BJ (cell line): ENCODE measurements around the gene CHTF18. TPM values are rescaled to one million over a fixed set of nuclear protein-coding genes. Genes with fewer than 3 reads are reported as not detected.

Experiments used
- CTCF ChIA-PET: fragments of 350-600 bp; formaldehyde crosslinking; extraction: SDS; loops from one replicate; lab custom pipeline; 2021; ENCODE audit warnings: antibody characterized with exemption, inconsistent platforms; lab: Yijun Ruan, JAX
- POLR2A ChIA-PET: fragments of 300-600 bp; sonication (Branson Sonifier 250); formaldehyde crosslinking; extraction: SDS; loops from one replicate; lab custom pipeline; 2021; ENCODE audit warnings: antibody characterized with exemption; lab: Charles Lee
- DNase-seq: peaks from one replicate; pipeline ENCODE4 v3.0.0-alpha.2; 2011; ENCODE audit warnings: low read depth
- H3K27me3 ChIP-seq: 2 replicates; pipeline ENCODE4 v1.6.0; 2011; ENCODE audit warnings: low read length; ENCODE audit not compliant: control insufficient read depth, insufficient read depth
- H3K36me3 ChIP-seq: 2 replicates; pipeline ENCODE4 v1.5.1; 2011; ENCODE audit warnings: low read length; ENCODE audit not compliant: control insufficient read depth, insufficient read depth
- H3K4me3 ChIP-seq: 2 replicates; pipeline ENCODE4 v1.5.1; 2011; ENCODE audit warnings: low read depth, mild to moderate bottlenecking, control low read depth, low read length
- polyA plus RNA-seq: library from polyadenylated mRNA; depleted of rRNA; stranded (reverse); fragments of >200 nt; gene quantifications from 2 replicates; pipeline ENCODE4 v1.2.3, GENCODE V29; 2011
- TF ChIP-seq, protein P1 (sequence below): IDR thresholded peaks from 2 replicates; pipeline ENCODE4 v1.5.1; 2011; ENCODE audit warnings: low read depth, mild to moderate bottlenecking, control low read depth, inconsistent platforms, low read length, moderate library complexity; ENCODE audit not compliant: insufficient read depth

The CHTF18 gene
- polyA plus RNA-seq, 1 experiment = 6.1 TPM

DNA sequence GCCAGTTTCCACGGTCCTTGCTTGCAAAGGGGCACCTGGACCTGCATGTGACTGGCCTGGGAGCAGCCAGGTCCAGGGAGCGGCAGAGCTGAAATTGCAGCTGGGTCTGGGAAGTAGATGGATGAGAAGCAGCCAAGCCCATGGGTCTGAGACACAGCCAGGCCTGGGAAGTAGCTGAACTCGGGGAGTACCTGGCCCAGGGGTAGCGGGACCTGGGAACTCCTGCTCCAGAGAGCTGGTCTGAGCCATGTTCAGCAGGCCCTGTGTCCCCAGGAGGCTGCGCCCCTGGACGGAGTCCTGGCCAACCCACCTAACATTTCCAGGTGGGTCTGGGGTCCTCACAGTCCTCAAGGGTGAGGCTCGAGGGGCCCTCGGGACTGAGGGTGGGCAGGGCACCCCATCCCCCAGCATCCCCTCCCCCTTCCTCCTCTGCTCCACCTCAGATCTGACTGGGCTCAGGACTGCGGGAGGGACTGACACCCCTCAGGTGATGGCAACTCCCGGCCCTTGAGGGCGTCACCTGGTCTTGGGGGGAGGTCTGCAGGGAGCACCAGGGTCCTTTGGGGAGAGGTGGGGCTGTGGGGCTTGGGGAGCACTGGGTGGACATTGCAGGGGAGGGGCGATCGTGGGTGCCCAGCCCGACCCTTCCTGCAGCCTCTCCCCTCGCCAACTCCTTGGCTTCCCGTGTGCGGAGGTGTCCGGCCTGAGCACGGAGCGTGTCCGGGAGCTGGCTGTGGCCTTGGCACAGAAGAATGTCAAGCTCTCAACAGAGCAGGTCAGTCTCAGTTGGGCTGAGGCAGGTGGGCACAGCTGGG, 24.8 kb upstream of the CHTF18 start:
- H3K36me3 ChIP-seq = no peaks in the 10 kb centered on the region
- TF ChIP-seq, protein P1, sequence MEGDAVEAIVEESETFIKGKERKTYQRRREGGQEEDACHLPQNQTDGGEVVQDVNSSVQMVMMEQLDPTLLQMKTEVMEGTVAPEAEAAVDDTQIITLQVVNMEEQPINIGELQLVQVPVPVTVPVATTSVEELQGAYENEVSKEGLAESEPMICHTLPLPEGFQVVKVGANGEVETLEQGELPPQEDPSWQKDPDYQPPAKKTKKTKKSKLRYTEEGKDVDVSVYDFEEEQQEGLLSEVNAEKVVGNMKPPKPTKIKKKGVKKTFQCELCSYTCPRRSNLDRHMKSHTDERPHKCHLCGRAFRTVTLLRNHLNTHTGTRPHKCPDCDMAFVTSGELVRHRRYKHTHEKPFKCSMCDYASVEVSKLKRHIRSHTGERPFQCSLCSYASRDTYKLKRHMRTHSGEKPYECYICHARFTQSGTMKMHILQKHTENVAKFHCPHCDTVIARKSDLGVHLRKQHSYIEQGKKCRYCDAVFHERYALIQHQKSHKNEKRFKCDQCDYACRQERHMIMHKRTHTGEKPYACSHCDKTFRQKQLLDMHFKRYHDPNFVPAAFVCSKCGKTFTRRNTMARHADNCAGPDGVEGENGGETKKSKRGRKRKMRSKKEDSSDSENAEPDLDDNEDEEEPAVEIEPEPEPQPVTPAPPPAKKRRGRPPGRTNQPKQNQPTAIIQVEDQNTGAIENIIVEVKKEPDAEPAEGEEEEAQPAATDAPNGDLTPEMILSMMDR = no peak
- DNase-seq = no peak
- no peak overlapping the region for H3K4me3 ChIP-seq
- CTCF ChIA-PET = no interaction called here
- H3K27me3 ChIP-seq = no peaks in the 10 kb centered on the region
- POLR2A ChIA-PET = no interaction called here

DNA sequence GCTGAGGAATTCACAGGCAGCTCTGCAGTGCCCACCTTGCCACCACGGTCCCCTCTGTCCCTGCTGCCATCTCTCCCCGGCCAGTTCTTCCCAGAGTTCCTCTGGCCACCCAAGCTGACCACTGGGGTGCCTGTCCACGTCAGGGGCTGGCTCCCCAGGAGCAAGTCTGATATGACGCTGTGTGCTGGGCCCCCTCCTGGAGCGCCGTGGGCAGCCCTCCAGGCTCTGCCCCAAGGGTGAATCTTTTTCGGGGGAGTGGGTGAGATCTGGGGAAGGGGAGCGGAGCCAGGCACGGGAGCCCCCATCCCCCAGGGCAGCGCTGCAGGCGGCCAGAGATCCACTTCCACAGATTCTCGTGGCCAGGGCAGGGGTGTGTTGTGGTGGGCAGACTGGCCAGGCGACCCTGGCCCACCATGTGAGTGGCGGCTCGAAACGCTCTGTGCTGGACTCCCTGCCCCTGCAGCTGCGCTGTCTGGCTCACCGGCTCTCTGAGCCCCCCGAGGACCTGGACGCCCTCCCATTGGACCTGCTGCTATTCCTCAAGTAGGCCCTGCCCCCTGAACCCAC, 24.2 kb upstream of the CHTF18 start:
- Histone ChIP-seq H3K36me3 (no peaks in the 10 kb centered on the region), H3K4me3 (no peak overlapping the region), H3K27me3 (no peaks in the 10 kb centered on the region)
- TF ChIP-seq, protein P1 = no peak
- POLR2A ChIA-PET = no interaction called here
- DNase-seq = no peak
- CTCF ChIA-PET = no interaction called here

DNA sequence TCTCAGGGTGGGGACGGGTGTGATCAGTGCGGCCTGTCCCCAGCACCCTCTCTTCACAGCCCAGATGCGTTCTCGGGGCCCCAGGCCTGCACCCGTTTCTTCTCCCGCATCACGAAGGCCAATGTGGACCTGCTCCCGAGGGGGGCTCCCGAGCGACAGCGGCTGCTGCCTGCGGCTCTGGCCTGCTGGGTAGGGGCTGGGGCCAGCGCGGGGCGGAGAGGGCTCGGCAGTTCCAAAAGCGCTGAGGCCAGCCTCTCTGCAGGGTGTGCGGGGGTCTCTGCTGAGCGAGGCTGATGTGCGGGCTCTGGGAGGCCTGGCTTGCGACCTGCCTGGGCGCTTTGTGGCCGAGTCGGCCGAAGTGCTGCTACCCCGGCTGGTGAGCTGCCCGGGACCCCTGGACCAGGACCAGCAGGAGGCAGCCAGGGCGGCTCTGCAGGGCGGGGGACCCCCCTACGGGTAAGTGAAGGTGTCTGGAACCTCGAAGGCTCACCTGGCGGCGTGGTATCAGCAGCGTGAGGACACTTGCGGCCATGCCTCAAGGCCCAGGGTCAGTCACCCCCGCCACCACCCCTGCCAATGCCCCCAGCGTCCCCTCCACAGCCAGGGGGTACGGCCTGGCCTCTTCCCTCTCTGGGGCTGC, 23.5 kb upstream of the CHTF18 start:
- no peak for DNase-seq
- Histone ChIP-seq H3K36me3 (no peaks in the 10 kb centered on the region), H3K27me3 (no peaks in the 10 kb centered on the region), H3K4me3 (no peak overlapping the region)
- TF ChIP-seq, protein P1 = no peak
- CTCF ChIA-PET = no interaction called here
- POLR2A ChIA-PET = no interaction called here

DNA sequence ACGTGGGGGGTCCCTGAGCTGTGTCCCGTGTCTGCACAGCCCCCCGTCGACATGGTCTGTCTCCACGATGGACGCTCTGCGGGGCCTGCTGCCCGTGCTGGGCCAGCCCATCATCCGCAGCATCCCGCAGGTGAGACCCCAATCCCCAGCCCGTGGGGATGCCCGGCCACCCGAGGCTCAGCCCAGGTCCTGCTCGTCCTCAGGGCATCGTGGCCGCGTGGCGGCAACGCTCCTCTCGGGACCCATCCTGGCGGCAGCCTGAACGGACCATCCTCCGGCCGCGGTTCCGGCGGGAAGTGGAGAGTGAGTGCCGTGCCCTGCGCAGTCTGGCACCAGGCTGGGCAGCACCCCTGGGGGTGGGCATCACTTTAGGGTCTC, 22.9 kb upstream of the CHTF18 start:
- TF ChIP-seq, protein P1 = no peak
- ChIA-PET CTCF (no interaction called here), POLR2A (no interaction called here)
- DNase-seq = no peak
- Histone ChIP-seq H3K36me3 (no peaks in the 10 kb centered on the region), H3K27me3 (no peaks in the 10 kb centered on the region), H3K4me3 (no peak overlapping the region)
